Stimulated activated CD8-positive, alpha-beta memory T cell treated with anti-CD3 and anti-CD28 coated beads, Interleukin-4, amount 100 ng/mL, for 1 hour (primary cell): ENCODE measurements around the gene SOHLH2.

Source experiments
- DNase-seq, 2 donors: peaks; one replicate each; pipeline ENCODE4 v3.0.0-alpha.2; 2020; ENCODE audit warnings: low read depth in 2 of 2, low spot score in 1 of 2

The SOHLH2 gene

GRCh38 chr13:36214163-36214921 lies at the start of gene SOHLH2:
TSS of gene SOHLH2 (minus strand) at chr13:36214556. CDS start at chr13:36214526, 30 bp downstream.
- DNase-seq, result no peak

- DNase-seq, result no peak
Measured at GRCh38 chr13:36261976-36262375, 47.6 kb upstream of the SOHLH2 start.

- no peak for DNase-seq
Measured at GRCh38 chr13:36261011-36261410, 46.7 kb upstream of the SOHLH2 start.

- DNase-seq, result no peak
Measured at GRCh38 chr13:36259361-36260137, 45.2 kb upstream of the SOHLH2 start.

- DNase-seq, result no peak
Measured at GRCh38 chr13:36258831-36259230, 44.5 kb upstream of the SOHLH2 start.

GRCh38 chr13:36251526-36251925 lies 37.2 kb upstream of the SOHLH2 start:
- no peak for DNase-seq

- DNase-seq, result no peak
Measured at GRCh38 chr13:36251017-36251416, 36.7 kb upstream of the SOHLH2 start.

GRCh38 chr13:36248700-36249099 lies 34.3 kb upstream of the SOHLH2 start:
- DNase-seq, result no peak

GRCh38 chr13:36244990-36245389 lies 30.6 kb upstream of the SOHLH2 start:
- DNase-seq, result no peak

- no peak for DNase-seq
Measured at GRCh38 chr13:36244073-36244472, 29.7 kb upstream of the SOHLH2 start.

- no peak for DNase-seq
Measured at GRCh38 chr13:36242761-36243160, 28.4 kb upstream of the SOHLH2 start.

- DNase-seq, result no peak
Measured at GRCh38 chr13:36231236-36231635, 16.9 kb upstream of the SOHLH2 start.

GRCh38 chr13:36224730-36225129 lies 10.4 kb upstream of the SOHLH2 start:
- no peak for DNase-seq

- no peak for DNase-seq
Measured at GRCh38 chr13:36219883-36220282, 5.5 kb upstream of the SOHLH2 start.

- no peak for DNase-seq
Measured at GRCh38 chr13:36217456-36217855, 3.1 kb upstream of the SOHLH2 start.

GRCh38 chr13:36212789-36213188 lies 1.6 kb downstream of the SOHLH2 start:
- DNase-seq, result no peak

GRCh38 chr13:36211567-36211966 lies 2.8 kb downstream of the SOHLH2 start:
- no peak for DNase-seq

- no peak for DNase-seq
Measured at GRCh38 chr13:36210738-36211137, 3.6 kb downstream of the SOHLH2 start.

- no peak for DNase-seq
Measured at GRCh38 chr13:36207672-36208071, 6.7 kb downstream of the SOHLH2 start.

GRCh38 chr13:36193151-36193855 lies 21.1 kb downstream of the SOHLH2 start:
- DNase-seq, result no peak

GRCh38 chr13:36192166-36192565 lies 22.2 kb downstream of the SOHLH2 start:
- DNase-seq, result no peak

- no peak for DNase-seq
Measured at GRCh38 chr13:36190771-36191170, 23.6 kb downstream of the SOHLH2 start.
